Upper lobe of left lung (tissue), 4 donors: ENCODE results near the gene VAMP1.

Experiments used
- CTCF ChIP-seq, 6 experiments: fragments of 450-650 bp in 4 of 6; fragments of 200-600 bp in 2 of 6; sonication (generic) in 2 of 6; IDR thresholded peaks; one replicate each; pipeline ENCODE4 v1.5.1; 2016 to 2019; ENCODE audit warnings: antibody characterized with exemption in 6 of 6
- EP300 ChIP-seq, 4 donors: sonication (generic); formaldehyde crosslinking; IDR thresholded peaks; one replicate each; pipeline ENCODE4 v1.5.1; 2017; ENCODE audit warnings: antibody characterized with exemption in 4 of 4, control low read depth in 2 of 4
- POLR2A ChIP-seq, 4 donors: fragments of 450-650 bp; IDR thresholded peaks; one replicate each; pipeline ENCODE4 v1.5.1; 2016 to 2017; ENCODE audit warnings: antibody characterized with exemption in 4 of 4, mild to moderate bottlenecking in 2 of 4
- POLR2AphosphoS5 ChIP-seq, 2 donors: sonication (generic); formaldehyde crosslinking; IDR thresholded peaks; one replicate each; pipeline ENCODE4 v1.5.1; 2017; ENCODE audit warnings: antibody characterized with exemption in 2 of 2

GRCh38 chr12:6471989-6472360, 1.5 kb upstream of the VAMP1 start:
- TF ChIP-seq CTCF (IDR thresholded peaks at IDR 0.05) (no peak), POLR2A (IDR thresholded peaks at IDR 0.05) (no peak), POLR2AphosphoS5 (IDR thresholded peaks at IDR 0.05) (no peak), EP300 (IDR thresholded peaks at IDR 0.05) (no peak)
